GM18508 (cell line): ENCODE data around the gene MRPS24.
"Not testable (repeated sequence)": the region's sequence is repeated elsewhere in the genome, so short reads cannot be mapped to it uniquely, and the experiment has no call there.

Experiments
- ATAC-seq: cut with Tn5 transposase; IDR thresholded peaks from one replicate; pipeline ENCODE4 v1.9.1; 2021; ENCODE audit warnings: moderate number of reproducible peaks; ENCODE audit not compliant: insufficient read depth, unreplicated experiment

MRPS24 gene

DNA sequence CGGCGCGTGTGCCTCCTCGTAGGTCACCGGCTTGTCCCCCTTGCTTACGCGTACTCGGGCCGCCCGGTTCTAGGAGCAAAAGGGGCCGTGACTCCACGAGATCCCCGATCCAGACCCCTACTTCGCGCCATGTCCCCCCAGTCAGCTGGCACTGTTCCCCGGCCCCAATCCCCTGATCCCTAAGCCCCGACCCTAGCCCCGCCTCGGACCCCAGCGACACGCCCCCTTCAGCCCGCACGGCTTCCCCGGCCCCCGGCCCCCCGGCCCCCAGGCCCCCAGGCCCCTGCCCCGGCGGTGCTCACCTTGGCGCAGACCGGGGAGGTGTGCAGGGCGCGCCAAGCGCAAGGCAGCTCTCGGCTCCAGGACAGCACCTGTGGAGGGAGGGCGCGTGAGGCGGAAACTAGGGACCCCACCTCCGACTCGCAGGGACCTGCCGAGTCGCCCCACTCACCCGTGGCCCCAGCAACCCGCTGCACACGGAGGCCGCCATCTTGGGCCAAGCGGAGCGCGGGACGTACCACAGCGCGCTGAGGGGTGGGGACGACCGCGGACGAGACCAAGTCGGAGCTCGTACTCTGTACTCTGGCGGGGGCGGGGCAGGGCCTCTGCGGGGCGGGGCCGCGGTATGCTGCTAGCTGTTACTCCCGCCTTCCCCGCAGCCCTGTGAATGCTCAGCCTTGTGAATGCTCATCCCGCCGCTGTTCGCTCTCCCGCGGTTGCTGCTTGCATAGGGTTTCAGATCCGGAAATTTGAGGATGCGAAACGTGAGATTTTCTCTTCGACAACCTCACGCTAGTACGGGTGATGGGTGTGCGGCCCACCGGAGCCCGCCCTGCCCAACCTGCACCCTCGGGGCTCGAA is at the start of gene MRPS24:
MRPS24 (minus strand) TSS at position 512 of the 861 bp plus-strand sequence; CDS start at position 490, 22 bp downstream.
- peak; percentile 61 for ATAC-seq

DNA sequence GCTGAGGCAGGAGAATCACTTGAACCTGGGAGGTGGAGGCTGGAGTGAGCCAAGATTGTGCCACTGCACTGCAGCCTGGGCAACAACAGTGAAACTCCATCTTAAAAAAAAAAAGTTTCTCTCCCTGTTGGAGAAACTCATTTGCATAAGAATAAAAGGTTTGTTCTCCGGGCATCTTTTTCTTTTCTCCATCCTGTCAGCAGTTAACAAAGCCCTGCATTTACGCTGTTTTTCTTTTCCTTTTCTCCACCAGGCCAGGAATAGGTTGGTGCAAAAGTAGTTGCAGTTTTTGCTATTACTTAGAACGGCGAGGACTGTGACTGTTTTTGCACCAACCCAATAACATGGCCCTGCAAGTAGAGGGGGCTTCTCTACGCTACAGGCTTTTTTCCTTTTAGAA is 46.6 kb upstream of the MRPS24 start:
- no peak for ATAC-seq

DNA sequence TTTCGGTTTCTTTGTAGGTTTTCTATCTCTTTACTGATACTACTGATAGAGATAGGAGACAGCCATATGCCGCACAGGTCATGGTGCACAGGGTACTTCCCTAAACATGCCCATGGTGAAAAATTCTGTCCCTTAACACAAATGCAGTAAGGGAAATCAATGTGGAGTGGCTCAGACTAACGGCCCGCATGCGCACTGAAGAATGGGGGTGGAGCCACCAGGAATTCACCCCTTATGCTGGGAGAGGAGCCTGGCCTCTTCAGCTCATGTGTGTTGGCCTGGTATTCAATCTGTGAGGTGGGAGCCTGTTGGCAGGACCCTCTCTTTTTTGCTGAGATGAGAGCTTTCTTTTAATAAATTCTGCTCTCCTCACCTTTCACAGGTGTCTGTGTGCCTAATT is 45.5 kb upstream of the MRPS24 start:
- ATAC-seq: no peak

DNA sequence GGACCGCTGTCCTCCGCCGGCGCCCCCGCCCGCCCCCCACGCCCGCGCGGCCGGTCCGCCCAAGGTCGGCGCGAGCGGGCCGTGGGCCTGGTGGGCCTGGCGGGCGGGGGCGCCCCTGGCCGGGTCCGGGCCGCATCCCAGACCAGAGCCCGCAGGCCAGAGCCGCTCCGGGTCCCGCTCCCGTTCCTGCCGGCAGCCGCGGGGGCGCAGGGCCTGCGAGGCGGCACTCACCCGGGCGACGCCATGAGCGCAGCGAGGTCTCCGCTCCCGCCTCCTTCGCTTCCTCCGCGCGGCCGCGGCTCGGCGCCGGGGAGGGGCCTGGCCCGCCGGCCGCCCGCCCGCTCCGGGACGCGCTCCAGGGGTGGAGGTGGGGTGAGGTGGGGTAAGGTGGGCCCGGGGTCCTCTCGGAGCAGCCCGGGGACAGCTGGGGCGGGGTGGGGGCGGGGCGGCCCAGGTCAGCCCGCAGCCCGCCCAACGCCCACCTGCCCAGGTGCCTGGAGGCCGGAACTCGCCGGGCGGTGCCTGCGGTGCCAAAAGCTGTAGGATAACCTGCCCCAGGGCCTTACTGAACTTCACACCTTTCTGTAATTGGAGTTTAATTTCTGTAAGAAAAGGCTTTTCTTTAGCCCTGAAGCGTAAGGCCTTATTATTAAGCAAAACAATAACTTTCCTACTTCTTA is 37.2 kb upstream of the MRPS24 start, which contains the start of gene URGCP:
URGCP (minus strand) TSS at position 266 of the 680 bp plus-strand sequence; CDS start at position 245, 21 bp downstream.
- ATAC-seq: no peak

DNA sequence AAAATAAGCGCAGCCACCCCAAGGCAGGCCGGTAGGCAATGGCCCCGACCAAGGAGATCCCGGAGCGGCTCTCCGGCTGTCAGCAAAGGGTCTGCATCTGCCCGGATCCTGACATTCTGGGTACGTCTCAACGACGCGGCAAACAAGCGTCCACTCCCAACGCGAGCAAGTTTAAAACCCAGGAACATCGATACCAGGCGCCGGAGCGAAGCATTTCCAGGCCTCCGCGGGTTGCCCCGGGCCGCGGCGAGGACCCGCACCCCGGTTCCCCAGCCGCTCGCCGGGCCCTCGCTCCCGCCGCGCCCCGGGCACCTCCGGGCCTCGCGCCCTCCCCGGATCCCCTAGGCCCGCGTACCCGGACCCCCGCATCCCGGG is 36.6 kb upstream of the MRPS24 start:
- ATAC-seq: no peak

DNA sequence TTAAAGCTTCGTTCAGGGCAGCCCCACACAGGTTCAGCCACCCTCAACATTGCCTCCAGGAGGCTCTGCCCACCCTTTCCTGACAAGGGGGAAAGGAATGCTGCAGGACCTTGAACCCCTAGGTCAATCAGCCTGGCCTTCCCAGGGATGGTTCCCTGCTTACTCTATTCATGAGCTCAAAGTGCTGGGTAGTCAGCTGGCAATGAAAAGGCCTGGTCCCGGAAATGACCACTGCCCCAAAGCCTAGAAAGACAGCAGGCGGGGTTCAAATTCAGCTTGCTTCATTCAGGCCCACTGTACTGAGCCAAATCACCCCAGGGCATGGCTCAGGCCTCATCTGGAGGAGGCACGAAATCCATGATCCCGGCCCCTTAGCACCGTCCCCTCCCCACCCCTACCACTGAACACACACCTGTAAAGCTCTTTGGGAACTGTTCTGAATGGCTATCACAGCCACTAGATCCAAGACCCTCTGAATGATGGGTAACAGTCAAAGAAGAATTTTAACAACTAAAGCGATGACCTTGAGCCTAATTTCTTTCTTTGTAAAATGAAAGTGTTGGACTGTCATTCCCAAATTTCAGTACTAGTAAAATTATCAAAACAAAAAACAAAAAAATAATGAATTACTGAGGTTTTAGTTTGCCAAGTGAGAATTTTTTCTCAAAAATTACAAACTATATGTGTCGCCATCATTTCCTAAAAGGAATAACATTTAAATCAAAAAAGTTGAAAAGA is 36.1 kb upstream of the MRPS24 start:
- ATAC-seq: no peak

DNA sequence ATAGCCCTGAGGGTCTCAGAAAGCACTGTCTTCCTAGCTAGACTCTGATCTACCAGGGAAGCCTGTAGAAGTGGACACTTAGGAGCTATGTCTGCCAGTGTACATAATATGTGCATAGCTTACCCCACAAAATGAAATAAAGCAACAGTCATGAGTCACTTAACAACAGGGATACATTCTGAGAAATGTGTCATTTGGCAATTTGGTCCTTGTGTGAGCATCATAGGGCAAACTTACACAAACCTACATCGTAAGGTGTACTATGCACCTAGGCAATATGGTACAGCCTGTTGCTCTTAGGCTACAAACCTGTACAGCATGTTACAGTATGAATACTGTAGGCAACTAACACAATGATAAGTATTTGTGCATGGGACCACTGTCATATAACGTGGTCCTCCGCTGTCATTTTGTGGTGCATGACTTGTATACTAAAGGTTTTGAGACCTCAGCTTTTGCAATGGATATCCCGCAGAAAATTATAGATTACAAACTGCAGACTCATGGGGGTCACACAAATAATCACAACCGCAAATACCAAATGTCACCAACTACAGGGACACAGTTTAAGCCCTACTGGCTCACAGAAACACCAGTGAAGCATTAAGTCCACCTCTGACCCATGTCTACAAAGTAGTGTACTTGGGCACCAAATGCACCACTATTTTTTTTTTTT is 35.4 kb upstream of the MRPS24 start:
- ATAC-seq: no peak

DNA sequence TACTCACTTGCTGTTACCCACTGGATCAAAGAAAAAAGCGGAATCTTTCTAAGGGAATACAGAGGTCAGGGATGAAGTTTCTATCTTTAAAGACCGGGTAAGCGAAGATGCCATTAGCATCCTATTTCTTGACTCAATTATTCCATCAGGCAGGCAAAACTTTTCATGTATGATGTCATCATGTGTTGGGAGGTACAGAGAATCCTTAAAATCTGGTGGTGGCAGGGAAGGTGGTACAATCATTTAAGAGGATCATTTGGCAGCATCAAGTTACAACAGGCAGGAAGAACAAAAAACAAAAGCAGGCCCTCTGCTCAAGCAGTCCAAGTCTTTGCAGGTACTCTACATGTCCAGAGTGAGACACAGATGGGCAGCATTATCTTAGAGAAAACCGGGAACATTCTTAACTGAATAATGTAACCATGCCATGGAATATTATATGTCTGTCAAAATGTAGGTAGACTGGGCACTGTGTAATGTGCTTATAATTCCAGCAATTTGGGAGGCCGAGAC is 33.3 kb upstream of the MRPS24 start:
- no peak for ATAC-seq

DNA sequence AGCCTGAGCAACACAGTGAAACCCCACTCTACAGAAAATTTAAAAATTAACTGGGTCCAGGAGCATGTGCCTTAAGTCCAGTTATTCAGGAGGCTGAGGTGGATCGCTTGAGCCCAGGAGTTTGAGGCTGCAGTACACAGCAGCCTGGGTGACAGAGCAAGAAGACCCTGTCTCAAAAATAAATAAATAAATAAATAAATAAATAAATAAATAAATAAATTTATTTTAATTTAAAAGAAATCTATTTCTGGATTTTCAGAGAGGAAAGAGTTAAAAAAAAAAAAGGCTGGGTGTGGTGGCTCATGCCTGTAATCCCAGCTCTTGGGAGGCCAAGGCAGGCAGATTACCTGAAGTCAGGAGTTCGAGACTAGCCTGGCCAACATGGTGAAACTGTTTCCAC is 29.3 kb upstream of the MRPS24 start:
- not testable (repeated sequence) for ATAC-seq

DNA sequence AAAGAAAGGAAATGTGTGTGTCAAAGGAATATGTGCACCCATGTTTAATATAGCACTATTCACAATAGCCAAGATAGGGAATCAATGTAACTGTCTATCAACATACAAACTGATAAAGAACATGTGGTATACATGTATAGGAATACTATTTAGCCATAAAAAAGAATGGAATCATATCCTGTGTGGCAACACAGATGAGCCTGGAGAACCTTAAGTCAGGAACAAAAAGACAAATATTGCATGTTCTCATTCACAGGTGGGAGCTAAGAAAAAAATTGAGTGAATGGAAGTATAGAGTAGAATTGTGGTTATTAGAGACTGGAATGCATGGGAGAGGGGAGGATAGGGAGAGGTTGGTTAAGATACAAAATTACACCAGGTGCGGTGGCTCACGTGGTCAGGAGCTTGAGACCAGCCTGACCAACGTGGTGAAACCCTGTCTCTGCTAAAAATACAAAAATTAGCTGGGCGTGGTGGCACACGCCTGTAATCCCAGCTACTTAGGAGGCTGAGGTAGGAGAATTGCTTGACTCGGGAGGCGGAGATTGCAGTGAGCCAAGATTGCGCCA is 26.6 kb upstream of the MRPS24 start:
- ATAC-seq: no peak

DNA sequence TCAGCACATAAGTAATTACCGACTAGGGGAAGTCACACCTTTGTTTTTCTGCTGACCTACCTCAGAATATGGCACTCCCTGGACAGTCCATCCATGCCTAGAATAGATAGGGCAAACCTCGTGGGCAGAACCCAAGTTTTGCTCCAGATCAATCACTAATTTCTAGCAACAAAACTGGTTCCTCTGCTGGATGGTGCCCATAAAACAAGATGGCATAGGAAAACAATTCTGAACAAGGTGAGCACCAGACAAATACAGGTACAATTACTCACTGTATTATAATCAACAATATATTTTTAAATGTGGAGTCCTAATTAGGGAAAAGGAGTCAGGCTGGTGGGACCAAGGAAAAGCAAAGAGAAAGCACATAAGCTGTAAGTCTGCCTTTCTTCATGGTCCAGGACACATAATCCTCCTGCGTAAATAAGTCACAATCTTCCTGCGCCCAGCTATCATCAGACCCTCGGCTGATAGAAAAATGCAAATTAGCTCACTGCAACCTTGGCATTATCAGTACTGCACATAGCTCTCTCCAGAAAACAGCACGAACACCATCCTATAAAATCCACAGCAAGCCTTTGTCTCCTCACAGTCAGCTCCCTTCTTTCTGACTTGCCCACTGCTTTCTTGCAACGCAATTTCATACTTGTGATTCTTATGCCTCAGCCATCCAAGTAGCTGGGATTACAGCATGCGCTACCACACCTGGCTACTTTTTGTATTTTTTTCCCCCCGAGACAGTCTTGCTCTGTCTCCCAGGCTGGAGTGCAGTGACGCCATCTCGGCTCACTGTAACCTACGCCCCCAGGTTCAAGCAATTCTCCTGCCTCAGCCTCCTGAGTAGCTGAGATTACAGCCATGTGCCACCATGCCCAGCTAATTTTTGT is 22.0 kb upstream of the MRPS24 start:
- ATAC-seq: no peak

DNA sequence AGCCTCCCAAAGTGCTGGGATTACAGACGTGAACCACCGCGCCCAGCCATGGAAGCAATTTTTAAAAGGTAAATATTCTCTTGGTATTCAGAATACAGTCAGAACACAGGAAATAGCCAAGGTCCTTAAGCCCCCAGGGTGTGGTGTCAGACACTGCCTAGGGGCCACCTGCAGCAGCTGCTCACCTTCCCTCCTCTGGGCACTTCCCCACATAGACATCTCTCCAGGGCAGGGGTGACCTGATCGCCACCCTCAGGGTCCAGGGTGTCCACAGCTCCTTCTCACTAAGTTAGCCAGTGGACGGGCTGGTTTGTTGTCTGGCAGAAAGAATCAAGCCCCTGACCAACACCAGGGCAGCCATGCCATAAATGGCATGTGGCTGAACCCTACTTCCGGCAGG is 21.2 kb upstream of the MRPS24 start:
- ATAC-seq: no peak

DNA sequence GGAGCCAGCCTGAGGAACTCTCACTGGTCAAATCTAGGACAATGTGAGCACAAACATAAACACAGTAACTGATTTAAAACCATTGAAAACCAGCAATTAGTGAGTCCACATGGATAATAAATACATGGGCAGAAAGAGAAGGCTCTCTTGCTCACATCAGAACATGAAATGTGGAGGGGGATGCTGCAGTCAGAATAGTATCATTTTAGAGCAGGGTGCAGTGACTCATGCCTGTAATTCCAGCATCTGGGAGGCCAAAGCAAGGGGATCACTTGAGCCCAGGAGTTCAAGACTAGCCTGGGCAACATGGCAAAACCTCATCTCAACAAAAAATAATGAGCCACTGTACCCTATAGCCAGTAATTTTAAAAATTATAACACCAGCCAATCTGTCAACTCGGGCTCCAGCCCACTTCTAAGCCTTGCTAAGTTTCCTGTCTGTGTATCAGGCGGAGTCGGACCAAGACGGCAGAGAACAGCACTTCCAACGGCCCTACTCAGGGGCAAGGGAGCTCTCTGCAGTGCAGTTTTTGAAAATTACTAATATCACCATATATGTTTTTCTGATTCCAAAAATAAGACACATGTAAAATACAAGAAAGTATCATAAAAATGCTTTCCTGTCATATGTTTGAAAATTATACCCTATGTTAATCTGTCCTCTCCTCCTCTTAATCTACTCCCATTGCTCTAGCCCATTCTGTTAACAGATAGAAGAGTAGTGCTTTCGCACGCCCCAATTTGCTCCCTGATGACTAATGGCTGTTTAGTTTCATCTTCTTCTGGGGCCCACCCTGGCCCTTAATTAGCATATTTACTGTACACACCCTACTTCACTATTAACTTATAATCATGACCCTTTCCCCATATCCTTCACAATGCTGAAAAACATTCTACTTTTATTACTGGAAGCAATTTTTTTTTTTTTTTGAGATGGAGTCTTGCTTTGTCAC is 20.0 kb upstream of the MRPS24 start:
- no peak for ATAC-seq

DNA sequence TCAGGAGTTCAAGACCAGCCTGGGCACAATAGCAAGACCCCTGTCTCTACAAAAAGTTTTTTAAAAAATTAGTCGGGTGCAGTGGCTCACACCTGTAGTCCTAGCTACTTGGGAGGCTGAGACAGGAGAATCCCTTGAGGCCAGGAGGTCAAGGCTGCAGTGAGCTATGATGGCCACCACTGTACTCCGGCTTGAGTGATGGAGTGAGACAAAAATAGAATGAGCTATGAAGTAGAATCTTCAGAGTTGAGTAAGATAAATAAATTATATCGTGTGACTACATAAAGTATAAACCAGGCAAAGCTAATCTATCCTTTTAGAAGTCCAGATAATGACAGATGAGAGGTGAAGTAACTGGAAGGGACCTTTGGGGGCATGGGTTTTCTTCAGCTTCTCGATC is 15.3 kb upstream of the MRPS24 start:
- ATAC-seq: no peak

DNA sequence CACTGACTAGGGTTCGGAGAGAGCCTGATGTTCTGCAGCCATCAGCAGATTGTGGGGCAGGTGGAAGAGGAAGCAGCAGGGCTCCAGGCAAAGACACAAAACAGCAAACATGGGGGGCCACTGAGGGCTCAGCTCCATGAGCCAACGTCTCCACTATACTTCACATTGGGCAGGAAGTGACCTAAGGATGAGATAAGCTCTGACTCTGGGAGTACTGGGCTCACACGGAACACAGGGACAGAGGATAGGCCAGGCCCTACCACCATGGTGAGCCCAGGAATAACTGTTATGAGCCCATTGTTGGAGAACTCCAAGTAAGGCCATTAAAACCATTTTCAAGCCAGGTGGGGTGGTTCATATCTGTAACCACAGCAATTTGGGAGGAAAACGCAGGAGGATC is 14.9 kb upstream of the MRPS24 start:
- no peak for ATAC-seq

DNA sequence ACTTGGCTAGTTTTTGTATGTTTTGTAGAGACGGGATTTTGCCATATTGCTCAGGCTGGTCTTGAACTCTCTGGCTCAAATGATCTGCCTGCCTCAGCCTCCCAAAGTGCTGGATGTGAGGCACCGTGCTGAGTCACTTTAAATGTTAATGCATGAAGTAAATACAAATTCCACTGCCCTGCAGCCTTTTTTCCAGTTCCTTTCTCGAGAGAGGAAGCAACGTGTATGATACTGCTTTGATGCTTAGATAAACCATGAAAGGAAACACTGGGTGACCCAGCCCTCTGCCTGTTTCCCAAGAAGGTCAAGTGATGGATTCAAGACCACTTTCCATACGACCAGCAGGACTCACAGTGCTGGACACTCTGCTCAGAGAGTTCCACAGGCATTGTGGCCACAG is 11.3 kb upstream of the MRPS24 start:
- no peak for ATAC-seq

DNA sequence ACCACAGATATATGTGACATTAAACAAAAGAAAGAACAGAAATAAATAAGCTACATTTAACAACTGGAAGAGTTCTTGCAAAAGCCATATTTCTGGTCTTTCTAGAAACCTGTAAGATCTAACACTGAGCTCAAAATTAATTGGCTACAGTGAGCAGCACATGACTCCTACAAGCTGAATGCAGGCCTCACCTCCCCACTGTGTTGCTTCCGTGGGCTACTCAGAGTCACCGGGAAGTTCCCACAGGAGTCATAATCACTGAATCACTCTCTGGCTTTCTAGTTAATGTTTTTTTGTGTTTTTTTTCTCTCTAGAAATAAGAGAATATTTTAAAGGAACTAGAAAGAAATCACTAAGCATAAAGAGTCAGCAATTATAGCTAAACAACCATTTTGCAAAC is 10.2 kb upstream of the MRPS24 start:
- no peak for ATAC-seq

DNA sequence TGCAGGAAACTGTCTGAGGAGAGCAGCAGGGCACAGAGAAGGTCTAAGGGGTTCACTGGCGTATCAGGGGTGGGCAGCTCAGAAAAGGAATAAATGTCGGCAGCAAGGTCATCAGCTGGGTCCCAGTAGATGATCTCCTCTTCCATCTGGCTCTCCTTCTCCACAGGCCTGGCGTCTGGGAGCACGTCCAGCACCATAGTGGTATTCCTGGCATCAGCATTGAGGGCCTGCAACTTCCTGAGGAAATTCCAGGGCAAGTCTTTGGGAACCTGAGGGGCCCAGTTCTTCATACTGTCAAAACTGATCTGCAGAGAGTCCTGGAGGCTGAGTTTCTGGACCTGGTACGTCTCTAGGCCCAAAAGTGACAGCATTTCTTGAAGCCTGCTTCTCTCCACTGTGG is 9.6 kb upstream of the MRPS24 start:
- no peak for ATAC-seq
